Measurements from ENCODE around the gene WAC. TPM values are rescaled to one million over a fixed set of nuclear protein-coding genes. Genes with fewer than 3 reads are reported as not detected.

WAC gene
- polyA plus RNA-seq, 2 of the 4 experiments (the other 2 are of a cell fraction) = 63.9 to 133 TPM

DNA sequence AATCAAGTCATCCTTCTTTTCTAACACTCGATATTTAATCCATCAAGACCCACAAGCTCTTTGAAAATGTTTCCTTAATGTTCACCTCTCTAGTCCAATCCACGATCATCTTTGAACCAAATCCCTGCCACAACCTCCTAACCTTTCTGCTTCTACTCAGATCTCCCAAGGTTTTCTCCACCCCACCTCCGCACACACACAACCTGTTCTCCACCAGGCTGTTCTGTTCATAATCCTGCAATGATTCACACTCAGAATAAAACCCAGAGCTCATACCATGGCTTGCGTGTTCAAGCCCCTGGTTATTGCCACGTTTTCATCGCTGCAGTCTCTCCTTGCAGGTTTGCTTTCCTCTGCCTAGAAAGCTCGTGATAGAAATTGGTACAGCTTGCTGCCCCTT is 90.6 kb downstream of the WAC start:
- no peak overlapping the region for H3K4me2 ChIP-seq
- CTCF ChIA-PET = interaction anchor here (1.1 to 2.0 kb wide), 3 partner anchors 40 to 763 kb away, joined by 3 to 4 read pairs (median 4); no protein-coding TSS in a partner anchor
- no peaks in the 10 kb centered on the region for H3K9me3 ChIP-seq
- H3K27ac ChIP-seq = no peak overlapping the region
- FAIRE-seq (no peak), ATAC-seq (no peak), DNase-seq (ENCODE audit: low read depth in 1 of 2, low spot score in 1 of 2) (no peak)
- no peak overlapping the region for H3K4me3 ChIP-seq
- 92% methylated on average over 7 of the region's 7 CpGs for WGBS (ENCODE audit: missing lambda C conversion rate)
- H3K4me1 ChIP-seq = peaks cover 3% of the 10 kb centered on the region
- no peak for TF ChIP-seq CEBPB (IDR thresholded peaks at IDR 0.05)
- TF ChIP-seq HOXB13 (CRISPR knock-in tag; IDR thresholded peaks at IDR 0.05; ENCODE audit: low read depth) = no peak
- TF ChIP-seq, protein P1, sequence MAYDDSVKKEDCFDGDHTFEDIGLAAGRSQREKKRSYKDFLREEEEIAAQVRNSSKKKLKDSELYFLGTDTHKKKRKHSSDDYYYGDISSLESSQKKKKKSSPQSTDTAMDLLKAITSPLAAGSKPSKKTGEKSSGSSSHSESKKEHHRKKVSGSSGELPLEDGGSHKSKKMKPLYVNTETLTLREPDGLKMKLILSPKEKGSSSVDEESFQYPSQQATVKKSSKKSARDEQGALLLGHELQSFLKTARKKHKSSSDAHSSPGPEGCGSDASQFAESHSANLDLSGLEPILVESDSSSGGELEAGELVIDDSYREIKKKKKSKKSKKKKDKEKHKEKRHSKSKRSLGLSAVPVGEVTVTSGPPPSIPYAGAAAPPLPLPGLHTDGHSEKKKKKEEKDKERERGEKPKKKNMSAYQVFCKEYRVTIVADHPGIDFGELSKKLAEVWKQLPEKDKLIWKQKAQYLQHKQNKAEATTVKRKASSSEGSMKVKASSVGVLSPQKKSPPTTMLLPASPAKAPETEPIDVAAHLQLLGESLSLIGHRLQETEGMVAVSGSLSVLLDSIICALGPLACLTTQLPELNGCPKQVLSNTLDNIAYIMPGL (CRISPR knock-in tag; IDR thresholded peaks at IDR 0.05; ENCODE audit: borderline replicate concordance) = no peak
- TF ChIP-seq HOXA7 (CRISPR knock-in tag; IDR thresholded peaks at IDR 0.05) = no peak
- no peak for TF ChIP-seq BHLHE40 (IDR thresholded peaks at IDR 0.05; ENCODE audit: low read depth, low read length)
- TF ChIP-seq MAFK (IDR thresholded peaks at IDR 0.05; ENCODE audit: partially characterized antibody) = no peak
- POLR2A ChIA-PET = no interaction called here

DNA sequence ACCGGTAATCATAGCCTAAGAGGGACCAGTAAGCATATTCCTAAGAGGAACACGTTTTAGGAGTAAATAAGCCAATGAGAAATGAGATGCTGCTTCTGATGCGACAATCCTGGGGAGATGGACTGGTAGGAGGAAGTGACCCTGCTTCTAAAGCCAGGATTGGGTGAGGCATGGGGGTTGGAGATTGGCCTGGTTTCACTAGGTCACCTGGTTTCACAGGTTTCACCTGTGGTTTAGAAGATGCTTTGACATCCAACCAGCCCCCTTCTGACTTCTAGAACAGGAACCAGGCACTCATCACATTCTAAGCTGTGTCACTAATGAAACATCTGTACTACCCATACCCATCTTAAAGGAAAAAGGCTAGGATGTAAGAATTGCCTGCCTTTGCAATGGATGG is 91.4 kb downstream of the WAC start:
- H3K4me1 ChIP-seq = peaks cover 10% of the 10 kb centered on the region
- FAIRE-seq (no peak), DNase-seq (ENCODE audit: low read depth in 1 of 2, low spot score in 1 of 2) (no peak), ATAC-seq (0 out of 6 replicates have a peak, but pooled peaks of 1 of the 2 experiments have one; percentile 2)
- no peak overlapping the region for H3K4me3 ChIP-seq
- WGBS (ENCODE audit: missing lambda C conversion rate) = 85% methylated on average over 3 of the region's 3 CpGs
- no peak overlapping the region for H3K4me2 ChIP-seq
- TF ChIP-seq FOSB (CRISPR knock-in tag; IDR thresholded peaks at IDR 0.05) (no peak), POLR2AphosphoS2 (conservative IDR thresholded peaks at IDR 0.05; ENCODE audit: low read length) (0 out of 2 replicates have a peak, but pooled peaks have one; percentile 65), NR3C1 (IDR thresholded peaks at IDR 0.05) (no peak)
- H3K27ac ChIP-seq = no peak overlapping the region
- POLR2A ChIA-PET = no interaction called here
- no peaks in the 10 kb centered on the region for H3K9me3 ChIP-seq
- CTCF ChIA-PET = interaction anchor here (0.7 to 2.0 kb wide), 4 partner anchors 39 to 762 kb away, joined by 3 to 4 read pairs (median 4); no protein-coding TSS in a partner anchor

DNA sequence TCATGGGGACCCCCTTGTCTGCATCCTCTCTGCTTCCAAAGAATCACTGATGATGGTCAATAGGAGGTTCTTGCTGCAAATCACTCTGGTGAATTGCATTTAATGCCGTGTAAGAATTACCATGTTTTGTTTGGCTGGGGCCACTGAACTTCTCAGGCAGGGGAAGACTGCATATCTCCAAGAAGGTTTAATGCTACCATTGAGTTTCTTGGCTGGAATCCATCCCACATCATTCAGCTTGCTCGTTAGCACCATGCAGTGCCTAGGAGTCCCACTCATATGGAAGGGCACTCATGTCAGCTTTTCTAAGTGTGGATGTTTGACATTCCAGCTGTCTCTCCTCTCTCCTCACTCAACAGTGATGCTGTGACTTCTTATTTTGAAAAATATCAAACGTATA is 94.2 kb downstream of the WAC start:
- Histone ChIP-seq H3K4me2 (no peak overlapping the region), H3K9me3 (no peaks in the 10 kb centered on the region), H3K27ac (no peak overlapping the region), H3K4me1 (peaks cover 13% of the 10 kb centered on the region), H3K4me3 (no peak overlapping the region)
- ATAC-seq (no peak), DNase-seq (ENCODE audit: low read depth in 1 of 2, low spot score in 1 of 2) (no peak), FAIRE-seq (no peak)
- WGBS (ENCODE audit: missing lambda C conversion rate) = 55% methylated on average over 3 of the region's 3 CpGs
- TF ChIP-seq HOXB13 (CRISPR knock-in tag; IDR thresholded peaks at IDR 0.05; ENCODE audit: low read depth) = no peak
- POLR2A ChIA-PET = no interaction called here
- CTCF ChIA-PET = interaction anchor here (1.3 to 5.0 kb wide), 11 partner anchors 10 to 838 kb away, joined by 3 to 31 read pairs (median 7); no protein-coding TSS in a partner anchor

DNA sequence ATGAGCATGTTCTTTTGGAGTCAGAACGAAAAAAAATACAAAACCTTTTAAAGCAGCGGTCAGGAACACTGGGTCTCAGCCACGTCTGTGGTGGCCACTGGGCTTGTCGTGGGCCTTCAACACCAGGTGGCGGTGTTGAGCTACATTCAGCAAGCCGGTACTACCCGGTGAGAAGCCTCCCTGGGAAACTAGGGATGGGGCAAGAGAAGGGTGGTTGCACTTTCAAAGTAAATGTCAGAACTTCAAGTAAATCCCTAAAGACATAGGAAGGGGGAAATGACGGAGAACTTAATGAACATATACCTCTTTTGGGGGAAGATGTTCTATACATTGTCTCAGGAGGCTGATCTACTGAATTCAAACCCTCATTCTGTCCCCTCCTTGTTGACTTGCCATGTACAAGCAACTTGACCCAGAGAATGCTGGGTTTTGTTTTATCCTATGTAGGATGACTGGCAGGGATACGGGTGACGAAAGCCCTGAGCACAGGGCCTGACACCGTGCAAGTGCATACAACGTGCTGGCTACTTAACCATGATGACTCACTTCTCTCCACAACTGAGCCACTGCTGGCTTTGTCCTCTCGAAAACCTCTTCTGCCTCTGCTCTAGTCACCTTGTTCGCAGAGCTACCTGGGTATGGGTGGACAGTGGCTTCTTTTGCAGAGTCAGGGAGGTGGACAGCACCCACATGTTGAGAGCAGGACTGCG is 95.4 kb downstream of the WAC start:
- H3K9me3 ChIP-seq = no peaks in the 10 kb centered on the region
- peak overlapping the region; percentile 67 for H3K4me2 ChIP-seq
- no peak overlapping the region for H3K4me3 ChIP-seq
- peak; percentile 80 to 84 for DNase-seq (ENCODE audit: low read depth in 1 of 2, low spot score in 1 of 2)
- CTCF ChIA-PET = interaction anchor here (0.6 to 5.0 kb wide), 34 partner anchors 9 to 889 kb away, joined by 3 to 31 read pairs (median 4); no protein-coding TSS in a partner anchor
- POLR2A ChIA-PET = no interaction called here
- peak overlapping the region; percentile 26 to 55; a peak in 5 of 6 replicates for H3K27ac ChIP-seq
- peak; percentile 89 to 92 for ATAC-seq
- WGBS (ENCODE audit: missing lambda C conversion rate) = 13% methylated on average over 15 of the region's 15 CpGs
- H3K4me1 ChIP-seq = peaks cover 19% of the 10 kb centered on the region
- FAIRE-seq = peak; percentile 13
- TF ChIP-seq RFX5 (IDR thresholded peaks at IDR 0.05) (no peak), CBX8 (IDR thresholded peaks at IDR 0.05) (no peak), NPAS2 (CRISPR knock-in tag; IDR thresholded peaks at IDR 0.05; ENCODE audit: borderline replicate concordance) (no peak), HDAC2 (IDR thresholded peaks at IDR 0.05) (no peak), EHMT2 (IDR thresholded peaks at IDR 0.05; ENCODE audit: low read depth) (no peak), CBX2 (IDR thresholded peaks at IDR 0.05; ENCODE audit: borderline replicate concordance, low read depth) (no peak), CEBPB (IDR thresholded peaks at IDR 0.05) (no peak), RAD21 (conservative IDR thresholded peaks at IDR 0.05 in 1 of 2, IDR thresholded peaks at IDR 0.05 in 1 of 2) (peak; percentile 92 to 97), HOXB5 (CRISPR knock-in tag; IDR thresholded peaks at IDR 0.05) (no peak), SMC3 (IDR thresholded peaks at IDR 0.05) (peak; percentile 96), ZNF302 (CRISPR knock-in tag; IDR thresholded peaks at IDR 0.05) (no peak), FOSL2 (IDR thresholded peaks at IDR 0.05) (peak; percentile 4; the same call in 1 of the 2 replicates), FOSL2 (CRISPR knock-in tag; IDR thresholded peaks at IDR 0.05) (peak; percentile 49; the same call in 1 of the 2 replicates), ZFP36 (IDR thresholded peaks at IDR 0.05; ENCODE audit: borderline replicate concordance, partially characterized antibody) (no peak)
- TF ChIP-seq, protein P2, sequence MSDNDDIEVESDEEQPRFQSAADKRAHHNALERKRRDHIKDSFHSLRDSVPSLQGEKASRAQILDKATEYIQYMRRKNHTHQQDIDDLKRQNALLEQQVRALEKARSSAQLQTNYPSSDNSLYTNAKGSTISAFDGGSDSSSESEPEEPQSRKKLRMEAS (IDR thresholded peaks at IDR 0.05) = 0 out of 2 replicates have a peak, but pooled peaks have one; percentile 39
- TF ChIP-seq, protein P3, sequence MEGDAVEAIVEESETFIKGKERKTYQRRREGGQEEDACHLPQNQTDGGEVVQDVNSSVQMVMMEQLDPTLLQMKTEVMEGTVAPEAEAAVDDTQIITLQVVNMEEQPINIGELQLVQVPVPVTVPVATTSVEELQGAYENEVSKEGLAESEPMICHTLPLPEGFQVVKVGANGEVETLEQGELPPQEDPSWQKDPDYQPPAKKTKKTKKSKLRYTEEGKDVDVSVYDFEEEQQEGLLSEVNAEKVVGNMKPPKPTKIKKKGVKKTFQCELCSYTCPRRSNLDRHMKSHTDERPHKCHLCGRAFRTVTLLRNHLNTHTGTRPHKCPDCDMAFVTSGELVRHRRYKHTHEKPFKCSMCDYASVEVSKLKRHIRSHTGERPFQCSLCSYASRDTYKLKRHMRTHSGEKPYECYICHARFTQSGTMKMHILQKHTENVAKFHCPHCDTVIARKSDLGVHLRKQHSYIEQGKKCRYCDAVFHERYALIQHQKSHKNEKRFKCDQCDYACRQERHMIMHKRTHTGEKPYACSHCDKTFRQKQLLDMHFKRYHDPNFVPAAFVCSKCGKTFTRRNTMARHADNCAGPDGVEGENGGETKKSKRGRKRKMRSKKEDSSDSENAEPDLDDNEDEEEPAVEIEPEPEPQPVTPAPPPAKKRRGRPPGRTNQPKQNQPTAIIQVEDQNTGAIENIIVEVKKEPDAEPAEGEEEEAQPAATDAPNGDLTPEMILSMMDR (IDR thresholded peaks at IDR 0.05) = peak; percentile 96
- TF ChIP-seq, protein P1 (CRISPR knock-in tag; IDR thresholded peaks at IDR 0.05; ENCODE audit: borderline replicate concordance) = no peak
